ENCODE results near the gene SMTNL1.

The SMTNL1 gene

GRCh38 chr11:57546869-57547475 lies 9.6 kb downstream of the SMTNL1 start:
- DNase-seq = no peak

- DNase-seq = no peak
Observed at GRCh38 chr11:57547854-57548377, 10.5 kb downstream of the SMTNL1 start.

GRCh38 chr11:57549983-57550382 lies 12.6 kb downstream of the SMTNL1 start:
- DNase-seq = no peak

- no peak for DNase-seq
Observed at GRCh38 chr11:57551941-57552340, 14.5 kb downstream of the SMTNL1 start.

DNA sequence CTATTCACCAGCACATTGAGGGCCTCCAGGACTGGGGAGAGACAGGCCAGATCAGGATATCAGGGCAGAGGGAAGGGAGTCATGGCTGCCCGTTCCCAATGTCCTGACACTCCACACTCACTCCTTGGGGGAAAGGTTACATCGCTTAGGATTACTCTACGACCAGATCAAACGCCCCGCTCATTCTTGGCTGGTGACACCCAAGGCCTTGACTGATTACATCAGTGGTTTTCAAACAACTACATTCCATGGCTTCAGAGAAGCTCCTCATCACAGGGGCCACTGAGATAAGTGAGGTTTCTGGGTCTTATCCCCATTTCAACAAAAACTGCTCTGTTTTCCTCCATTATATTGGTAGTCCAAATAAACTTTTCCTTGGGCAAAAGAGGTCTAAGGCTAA lies 15.1 kb downstream of the SMTNL1 start:
- DNase-seq = no peak

DNA sequence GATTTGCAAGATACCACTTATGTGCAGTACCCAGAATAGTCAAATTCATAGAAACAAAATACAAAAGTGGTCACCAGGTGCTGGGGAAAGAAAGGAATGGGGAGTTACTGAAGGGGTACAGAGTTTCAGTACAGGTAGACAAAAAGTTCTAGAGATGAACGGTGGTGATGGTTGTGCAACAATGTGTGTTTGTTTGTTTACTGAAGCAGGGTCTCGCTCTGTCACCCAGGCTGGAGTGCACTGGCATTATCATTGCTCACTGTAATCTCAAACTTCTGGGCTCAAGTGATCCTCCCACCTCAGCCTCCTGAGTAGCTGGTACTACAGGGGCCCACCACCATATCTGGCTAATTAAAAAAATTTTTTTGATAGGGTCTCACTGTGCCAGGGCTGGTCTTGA lies 18.0 kb downstream of the SMTNL1 start:
- DNase-seq = no peak

DNA sequence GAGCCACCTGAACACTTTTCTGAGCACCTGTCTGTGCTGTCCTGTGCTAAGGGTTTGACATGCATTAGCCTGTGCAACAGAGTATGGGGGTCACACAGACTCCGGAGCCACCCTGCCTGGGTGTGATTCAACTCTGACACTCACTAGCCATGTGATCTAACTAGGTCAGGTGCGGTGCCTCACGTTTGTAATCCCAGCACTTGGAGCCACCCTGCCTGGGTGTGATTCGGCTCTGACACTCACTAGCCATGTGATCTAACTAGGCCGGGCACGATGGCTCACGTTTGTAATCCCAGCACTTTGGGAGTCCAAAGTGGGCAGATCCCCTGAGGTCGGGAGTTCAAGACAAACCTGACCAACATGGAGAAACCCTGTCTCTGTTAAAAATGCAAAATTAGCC lies 18.6 kb downstream of the SMTNL1 start:
- DNase-seq = no peak

- DNase-seq = no peak
Observed at GRCh38 chr11:57560146-57560545, 22.8 kb downstream of the SMTNL1 start.

DNA sequence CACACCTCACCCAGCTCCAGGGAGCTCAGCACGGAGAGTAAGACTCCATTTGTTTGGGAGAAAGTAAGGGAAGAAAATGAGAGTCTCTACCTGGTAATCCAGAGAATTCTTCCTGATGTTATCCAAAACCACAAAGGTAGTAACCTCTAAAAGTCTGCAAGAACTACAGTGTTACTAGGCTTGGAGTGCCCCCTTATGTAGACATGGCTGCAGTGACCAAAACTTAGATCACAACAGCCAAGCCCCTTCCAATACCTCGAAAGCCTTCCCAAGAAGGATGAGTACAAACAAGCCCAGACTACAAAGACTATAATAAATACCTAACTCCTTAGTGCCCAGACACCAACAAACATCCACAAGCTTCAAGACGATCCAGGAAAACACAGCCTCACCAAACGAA lies 25.2 kb downstream of the SMTNL1 start:
- DNase-seq = no peak

GRCh38 chr11:57566005-57566904 lies 28.9 kb downstream of the SMTNL1 start:
- DNase-seq = no peak

GRCh38 chr11:57566905-57567514 lies 29.6 kb downstream of the SMTNL1 start:
- peak; percentile 15 for DNase-seq

- peak; percentile 53 for DNase-seq
Observed at GRCh38 chr11:57567515-57568329, 30.3 kb downstream of the SMTNL1 start, which contains the start of gene UBE2L6. Gene UBE2L6 (minus strand): TSS chr11:57567672. CDS start chr11:57567611, 61 bp downstream.

DNA sequence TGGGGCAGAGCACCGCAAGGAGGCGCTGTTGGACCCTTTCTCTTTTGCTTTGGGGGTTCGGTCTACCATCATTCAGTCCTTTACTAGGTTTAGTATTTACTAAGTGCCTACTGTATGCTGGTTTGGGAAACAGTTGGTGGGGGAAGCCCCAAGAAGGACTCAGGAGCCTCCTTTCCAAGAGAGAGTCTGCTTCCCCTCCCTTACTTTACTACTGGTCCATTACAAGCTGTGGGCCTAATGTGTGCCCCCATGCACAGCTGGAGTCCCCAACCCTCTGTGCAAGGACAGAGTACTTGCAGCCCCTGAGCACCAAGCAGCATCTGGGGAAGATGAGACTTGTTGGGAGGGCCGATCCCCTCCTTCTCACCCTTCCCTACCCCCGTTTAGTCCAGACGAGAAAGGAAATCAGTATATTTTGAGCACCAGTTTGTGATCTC lies 31.0 kb downstream of the SMTNL1 start:
- DNase-seq = peak; percentile 81

DNA sequence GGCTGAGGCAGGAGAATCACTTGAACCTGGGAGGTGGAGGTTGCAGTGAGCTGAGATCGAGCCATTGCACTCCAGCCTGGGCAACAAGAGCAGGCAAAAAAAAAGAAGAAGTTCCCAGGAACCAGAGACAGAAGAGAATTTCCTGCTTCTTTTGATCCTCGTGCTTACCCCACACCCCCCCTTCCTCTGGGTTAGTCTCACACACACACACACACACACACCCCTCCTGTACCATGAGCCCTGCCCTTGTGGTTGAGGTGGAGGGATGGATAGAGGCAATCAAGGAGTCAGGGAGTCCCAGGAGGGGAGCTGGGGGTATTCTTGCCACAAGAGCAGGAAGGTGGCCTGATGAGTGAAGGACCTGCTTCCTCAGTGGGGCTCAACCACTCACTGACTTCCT lies 34.2 kb downstream of the SMTNL1 start:
- no peak for DNase-seq

- no peak for DNase-seq
Observed at GRCh38 chr11:57574061-57574460, 36.7 kb downstream of the SMTNL1 start.

DNA sequence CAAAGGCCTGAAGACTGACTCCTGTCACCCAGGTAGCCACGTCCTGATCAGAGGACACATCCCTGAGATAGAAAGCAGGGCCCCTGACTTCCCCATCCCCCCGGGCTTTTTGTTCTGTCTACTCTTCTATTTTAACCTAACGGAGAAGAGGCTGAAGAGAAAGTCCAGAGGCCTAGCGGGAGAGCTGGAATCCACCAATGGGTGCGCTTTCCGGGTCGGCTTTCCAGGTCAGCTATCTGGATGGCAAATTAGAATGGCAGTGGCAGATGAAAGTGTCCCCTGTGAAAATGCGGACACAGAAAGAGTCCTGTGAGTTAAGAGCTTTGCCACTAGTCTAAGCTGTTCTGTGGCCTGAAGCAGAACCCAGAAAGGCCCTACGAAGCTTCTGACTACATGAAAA lies 46.9 kb downstream of the SMTNL1 start:
- no peak for DNase-seq

- no peak for DNase-seq
Observed at GRCh38 chr11:57585301-57585700, 47.9 kb downstream of the SMTNL1 start.

- DNase-seq = no peak
Observed at GRCh38 chr11:57586711-57587245, 49.4 kb downstream of the SMTNL1 start.

GRCh38 chr11:57588046-57588710 lies 50.8 kb downstream of the SMTNL1 start:
- no peak for DNase-seq

DNA sequence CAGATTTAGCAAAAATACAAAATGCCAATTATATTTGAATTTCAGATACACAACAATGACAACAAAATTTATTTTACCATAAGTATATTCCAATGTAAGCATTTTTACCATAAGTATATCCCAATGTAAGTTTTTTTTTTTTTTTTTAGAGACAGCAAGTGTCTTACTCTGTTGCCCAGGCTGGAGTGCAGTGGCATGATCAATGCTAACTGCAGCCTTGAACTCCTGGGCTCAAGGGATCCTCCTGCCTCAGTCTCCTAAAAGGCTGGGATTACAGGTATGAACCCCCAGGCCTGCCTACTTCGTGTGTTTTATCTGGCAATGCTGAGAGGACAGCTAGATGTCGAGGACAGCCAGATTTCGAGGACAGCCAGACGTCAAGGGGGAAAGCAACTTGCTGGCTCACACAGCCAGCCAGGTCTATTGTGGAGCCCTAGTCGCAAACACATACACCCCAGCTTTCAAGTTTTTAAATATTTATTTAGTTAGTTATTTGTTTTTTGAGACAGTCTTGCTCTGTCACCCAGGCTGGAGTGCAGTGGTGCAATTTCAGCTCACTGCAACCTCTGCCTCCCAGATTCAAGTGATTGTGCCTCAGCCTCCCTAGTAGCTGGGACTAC lies 59.0 kb downstream of the SMTNL1 start:
- no peak for DNase-seq

- DNase-seq = no peak
Observed at GRCh38 chr11:57597461-57597915, 60.1 kb downstream of the SMTNL1 start, which contains the start of gene SERPING1. Gene SERPING1 (plus strand): TSS chr11:57597685. CDS start chr11:57598271, 586 bp downstream.

Measured in activated effector memory CD4-positive, alpha-beta T cell treated with Interleukin-2 at 50 U/mL for 16 hours (primary cell).